Stimulated activated CD4-positive, alpha-beta T cell treated with anti-CD3 and anti-CD28 coated beads, Interleukin-12 subunit alpha, Interleukin-12 subunit beta, amount 100 ng/mL, for 48 hours (primary cell): ENCODE data around the gene ITPRID2.

ENCODE experiments used
- DNase-seq, 3 donors: peaks; one replicate each; pipeline ENCODE4 v3.0.0-alpha.2; 2020; ENCODE audit warnings: low read depth in 2 of 3, low spot score in 1 of 3

The ITPRID2 gene

GRCh38 chr2:181891258-181891965 lies at the start of gene ITPRID2:
Gene ITPRID2 (plus strand): TSS chr2:181891730. CDS start chr2:181892067, 337 bp downstream.
- DNase-seq: peak; percentile 40 to 71 (median 41)

GRCh38 chr2:181844551-181845290 lies 46.8 kb upstream of the ITPRID2 start:
- DNase-seq: no peak

DNA sequence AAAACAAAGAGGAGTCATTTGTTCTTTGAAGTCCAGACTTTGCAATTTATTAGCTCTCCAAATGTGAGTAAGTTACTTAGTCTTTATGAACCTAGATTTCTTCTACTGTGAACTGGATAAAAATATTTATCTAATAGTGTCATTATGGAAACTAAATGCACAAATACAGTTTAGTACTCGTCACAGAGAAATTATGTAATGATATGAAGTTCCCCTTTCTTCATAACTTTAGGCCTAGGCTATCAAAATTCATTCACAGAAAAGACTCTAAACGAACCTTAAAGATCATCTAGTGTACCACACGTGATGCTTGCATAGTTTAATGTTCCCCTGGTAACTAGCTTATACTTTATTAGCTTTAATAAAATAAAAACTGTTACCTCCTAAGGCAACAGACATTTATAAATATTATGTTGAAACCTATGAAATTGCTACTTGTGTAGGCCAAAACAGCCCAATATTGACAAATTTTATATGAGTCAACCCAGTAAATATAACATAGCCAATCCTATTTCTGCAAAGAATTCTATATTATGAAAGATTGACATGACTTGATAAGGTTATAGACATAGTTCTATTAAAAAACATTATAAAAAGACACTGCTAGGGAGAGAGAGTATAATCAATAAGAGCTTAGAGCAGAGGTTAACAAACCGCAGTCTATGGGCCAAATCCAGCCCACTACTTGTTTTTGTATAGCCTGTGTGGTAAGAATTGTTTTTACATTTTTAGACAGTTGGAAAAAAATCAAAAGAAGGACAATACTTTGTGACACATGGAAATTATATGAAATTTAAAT lies 44.9 kb upstream of the ITPRID2 start:
- no peak for DNase-seq

GRCh38 chr2:181847198-181847556 lies 44.4 kb upstream of the ITPRID2 start:
- no peak for DNase-seq

DNA sequence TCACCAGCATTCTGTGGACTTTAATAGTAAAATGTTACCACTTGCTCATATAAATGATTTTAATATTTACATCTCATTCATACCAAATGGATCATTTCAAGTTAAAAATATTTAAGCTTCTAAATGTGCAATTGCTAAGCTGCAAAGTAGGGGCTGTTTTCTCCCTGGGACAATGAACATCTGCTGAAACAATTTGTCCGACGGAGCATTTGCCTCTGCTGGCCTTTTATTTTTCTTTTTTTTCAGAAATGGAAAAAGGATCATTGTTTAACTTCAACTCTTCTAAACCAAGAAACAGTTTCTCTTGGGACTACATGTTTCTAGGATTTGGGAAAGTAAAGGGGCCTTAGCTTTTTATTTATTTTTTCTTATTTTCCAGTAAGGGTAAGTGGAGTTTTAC lies 43.8 kb upstream of the ITPRID2 start:
- no peak for DNase-seq

- DNase-seq: no peak
These were observed 43.2 kb upstream of the ITPRID2 start for GRCh38 chr2:181848261-181848886.

DNA sequence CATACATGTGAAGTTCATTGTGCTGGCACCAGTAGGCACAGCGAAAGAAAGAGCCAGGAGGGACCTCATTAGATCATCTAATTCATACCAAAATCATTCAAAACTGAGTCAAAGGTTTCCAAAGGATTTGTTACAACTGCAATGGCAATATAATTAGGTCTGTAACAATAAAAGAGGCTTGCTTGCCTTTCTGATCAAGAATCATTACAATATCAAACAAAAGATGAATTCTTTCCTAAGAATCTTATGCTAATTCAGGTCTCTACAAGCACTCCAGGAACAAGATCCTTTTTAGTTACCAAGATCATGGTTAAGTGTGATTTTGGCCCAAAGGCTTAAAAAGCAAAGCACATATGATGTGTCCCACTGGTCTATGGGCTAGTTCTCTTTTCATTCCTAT lies 41.9 kb upstream of the ITPRID2 start:
- DNase-seq: no peak

GRCh38 chr2:181850936-181851560 lies 40.5 kb upstream of the ITPRID2 start:
- no peak for DNase-seq

DNA sequence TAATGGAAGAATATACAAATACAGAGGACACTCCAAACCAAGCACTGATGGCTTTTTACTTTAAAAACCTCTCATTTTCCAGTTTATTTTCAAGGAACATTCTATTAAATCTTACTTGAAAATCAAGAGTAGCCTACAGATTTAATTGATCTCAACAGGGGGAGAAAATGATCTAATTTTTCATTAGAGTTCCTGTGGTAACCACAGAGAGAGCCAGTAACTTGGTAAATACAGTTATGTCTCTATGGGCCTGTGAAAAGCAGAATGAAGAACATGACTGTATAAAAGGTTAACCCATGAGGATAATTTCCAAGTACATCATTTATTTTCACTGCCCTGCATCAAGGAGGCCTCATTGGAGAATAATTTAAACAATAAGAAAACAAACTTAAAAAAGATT lies 39.8 kb upstream of the ITPRID2 start:
- no peak for DNase-seq

DNA sequence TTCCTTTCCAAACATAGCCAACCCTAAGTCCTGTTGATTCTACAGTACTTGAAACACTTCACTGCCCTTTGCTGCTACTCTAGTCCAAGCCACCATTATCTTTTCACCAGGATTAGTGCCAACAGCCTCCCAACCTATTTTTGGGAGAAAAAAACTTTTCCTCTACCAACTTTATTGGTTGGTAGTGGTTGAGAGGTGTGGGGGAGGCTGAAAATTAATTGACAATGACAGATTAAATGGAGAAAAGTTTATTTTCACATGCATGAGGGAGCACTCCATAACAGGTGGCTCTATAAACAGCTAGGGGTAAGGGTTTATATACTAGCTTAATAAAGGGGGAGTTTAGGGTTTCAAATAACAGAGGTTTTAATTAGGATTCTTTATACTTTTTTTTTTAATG lies 37.8 kb upstream of the ITPRID2 start:
- DNase-seq: no peak

GRCh38 chr2:181857483-181857882 lies 34.0 kb upstream of the ITPRID2 start:
- no peak for DNase-seq

DNA sequence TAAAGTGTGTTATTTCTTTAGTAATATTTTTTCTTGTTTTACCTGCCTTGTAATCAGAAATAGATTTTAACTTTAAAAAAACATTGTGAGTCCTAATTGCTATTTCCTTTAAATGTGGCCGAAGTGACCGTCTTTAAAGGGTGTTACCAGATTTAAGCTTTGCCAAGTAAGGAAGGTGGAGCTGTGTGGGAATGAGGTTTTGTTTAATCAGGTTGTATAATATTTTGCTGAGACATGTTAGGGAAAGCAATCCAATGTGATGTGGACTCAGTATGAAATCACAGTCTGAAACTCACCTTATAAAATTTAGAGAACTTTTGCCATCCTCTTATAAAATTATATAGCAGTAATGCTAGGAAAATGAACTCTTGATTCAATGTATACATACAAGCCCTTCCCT lies 32.9 kb upstream of the ITPRID2 start:
- DNase-seq: no peak

DNA sequence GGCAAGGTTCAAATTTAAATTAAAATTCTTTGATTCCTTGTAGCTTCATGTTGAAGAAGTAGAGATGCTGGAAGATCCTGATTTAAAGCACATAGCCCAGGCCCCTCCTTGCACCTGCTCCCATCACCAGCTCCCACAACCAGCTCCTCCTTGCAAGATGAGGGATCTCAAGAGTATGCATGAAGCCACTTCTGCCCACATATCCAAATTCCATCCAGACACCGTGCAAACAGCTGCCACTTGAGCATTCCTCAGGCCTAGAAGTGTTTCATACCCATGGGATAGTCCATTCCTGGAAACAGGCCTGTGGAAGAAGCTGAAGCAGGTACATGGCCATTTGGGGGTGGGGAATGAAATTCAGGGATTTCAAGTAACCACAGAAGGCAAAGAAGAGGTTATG lies 32.4 kb upstream of the ITPRID2 start:
- DNase-seq: no peak

DNA sequence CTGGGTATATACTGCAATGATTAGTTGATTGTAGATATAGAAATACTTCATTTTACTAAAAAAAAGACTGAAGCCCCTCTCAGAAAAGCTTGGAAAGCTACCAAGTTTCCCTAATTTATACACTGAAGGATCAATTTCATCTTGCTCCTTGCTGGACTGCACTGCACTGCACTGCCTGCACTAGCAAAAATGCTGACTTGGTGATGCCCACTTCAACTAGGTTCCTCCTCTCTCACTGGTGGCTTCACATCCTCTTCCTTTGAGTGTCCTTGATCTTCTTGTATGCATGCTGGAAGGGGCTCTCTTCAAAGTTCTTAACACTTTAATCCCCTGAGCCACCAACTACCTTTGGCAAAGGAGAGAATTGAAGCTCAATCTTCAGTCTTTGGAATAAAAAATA lies 31.7 kb upstream of the ITPRID2 start:
- no peak for DNase-seq

DNA sequence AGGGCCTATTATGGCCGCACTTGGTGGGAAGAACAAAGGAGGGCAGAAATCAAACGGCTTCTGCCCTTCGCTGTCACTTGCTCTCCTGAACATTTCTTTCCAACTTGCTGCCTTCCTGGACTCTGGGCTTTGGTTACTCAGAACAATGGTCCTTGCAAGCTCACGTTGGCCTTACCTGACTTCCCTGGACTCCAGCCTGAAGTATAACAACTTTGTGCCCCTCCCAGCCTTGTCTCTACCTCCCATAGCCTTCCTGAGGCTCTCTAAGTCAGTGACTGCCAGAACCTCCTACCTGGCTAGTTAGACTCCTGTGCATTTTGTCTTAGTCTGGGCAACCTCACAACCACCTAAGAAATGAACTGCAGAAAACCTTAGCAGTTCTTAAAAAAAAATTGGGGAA lies 30.2 kb upstream of the ITPRID2 start:
- DNase-seq: no peak

- DNase-seq: no peak
These were observed 28.8 kb upstream of the ITPRID2 start for GRCh38 chr2:181862583-181863281.

- no peak for DNase-seq
These were observed 19.4 kb upstream of the ITPRID2 start for GRCh38 chr2:181872178-181872577.

GRCh38 chr2:181876614-181877063 lies 14.9 kb upstream of the ITPRID2 start:
- DNase-seq: no peak

DNA sequence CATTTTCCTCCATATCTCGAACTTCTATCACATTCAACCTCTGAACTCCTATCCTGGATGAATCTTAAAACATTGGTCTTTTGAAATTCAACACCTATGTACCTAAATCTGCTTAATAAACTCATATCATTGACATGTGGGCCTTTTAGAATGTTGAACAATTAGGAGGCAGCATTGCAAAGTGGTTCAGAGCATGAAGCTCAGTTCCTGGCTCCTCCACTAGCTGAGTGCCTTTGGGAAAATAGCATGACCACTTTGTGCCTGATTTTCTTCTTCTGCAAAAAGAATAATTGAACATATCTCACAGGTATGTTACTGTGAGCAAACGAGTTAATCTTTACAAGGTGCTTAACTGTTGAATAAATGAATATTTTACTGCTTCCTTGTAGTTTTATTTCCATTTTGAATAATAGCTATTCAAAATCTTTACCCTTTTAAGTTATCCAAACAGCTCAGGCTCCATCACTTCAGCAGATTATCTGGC lies 14.3 kb upstream of the ITPRID2 start:
- no peak for DNase-seq

DNA sequence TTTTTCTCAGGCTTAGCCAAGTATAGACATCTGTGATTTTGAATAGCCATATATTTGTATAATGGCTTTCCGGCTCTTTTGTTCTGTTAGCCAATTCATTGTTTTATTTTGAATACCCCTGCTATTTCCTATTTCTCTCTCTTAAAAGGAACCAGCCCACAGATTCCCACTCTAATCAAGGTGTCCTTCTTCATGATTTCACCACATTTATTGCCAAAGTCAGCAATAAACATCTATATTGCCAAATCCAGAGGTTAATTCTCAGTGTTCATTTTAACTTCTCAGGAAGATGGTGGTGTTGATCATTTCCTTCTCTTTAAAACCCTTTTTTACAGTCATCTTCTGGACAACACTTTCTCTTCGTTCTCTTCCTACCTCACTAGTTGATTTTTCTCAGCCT lies 13.1 kb upstream of the ITPRID2 start:
- DNase-seq: no peak
